ENCODE results near the gene IZUMO4.

DNA sequence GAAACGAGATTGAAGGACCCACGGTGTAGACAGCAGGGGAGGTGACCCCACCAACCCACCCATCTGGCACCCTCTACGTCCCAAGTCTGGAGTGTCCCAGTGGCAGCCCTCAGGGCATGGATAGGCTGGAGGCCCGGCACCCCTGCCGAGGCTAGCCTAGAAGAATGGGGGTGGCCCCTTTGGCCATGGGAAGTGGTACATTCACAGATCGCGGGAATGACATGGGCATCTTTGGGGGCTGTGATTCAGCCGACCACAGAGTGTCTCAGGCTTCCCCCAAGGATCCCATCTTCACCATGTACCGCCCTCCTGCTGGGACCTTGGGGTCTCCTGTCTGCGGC is 34.4 kb upstream of the IZUMO4 start:
- TF ChIP-seq CTCF (IDR thresholded peaks at IDR 0.05; ENCODE audit: poor library complexity) (no peak), EZH2 (IDR thresholded peaks at IDR 0.05; ENCODE audit: borderline replicate concordance) (no peak)
